D721Med (cell line): Measurements from ENCODE around the gene RAD51C.
A peak's percentile ranks its signal among the peaks of the same experiment; 100 is the strongest.
"Not testable (repeated sequence)": the region's sequence is repeated elsewhere in the genome, so short reads cannot be mapped to it uniquely, and the experiment has no call there.

Experiments used
- DNase-seq: peaks from one replicate; pipeline ENCODE4 v3.0.0; 2011; ENCODE audit warnings: low spot score; ENCODE audit not compliant: insufficient read length
- FAIRE-seq: peaks from 2 replicates; lab custom pipeline; 2011; peaks lifted over from hg19 to GRCh38; lab: Jason Lieb, UNC
- TF ChIP-seq, protein P1 (sequence below): IDR thresholded peaks from 2 replicates; pipeline ENCODE4 v1.5.1; 2012; ENCODE audit warnings: mild to moderate bottlenecking, control low read depth; ENCODE audit not compliant: insufficient read depth; ENCODE audit errors: missing control alignments

The RAD51C gene

DNA sequence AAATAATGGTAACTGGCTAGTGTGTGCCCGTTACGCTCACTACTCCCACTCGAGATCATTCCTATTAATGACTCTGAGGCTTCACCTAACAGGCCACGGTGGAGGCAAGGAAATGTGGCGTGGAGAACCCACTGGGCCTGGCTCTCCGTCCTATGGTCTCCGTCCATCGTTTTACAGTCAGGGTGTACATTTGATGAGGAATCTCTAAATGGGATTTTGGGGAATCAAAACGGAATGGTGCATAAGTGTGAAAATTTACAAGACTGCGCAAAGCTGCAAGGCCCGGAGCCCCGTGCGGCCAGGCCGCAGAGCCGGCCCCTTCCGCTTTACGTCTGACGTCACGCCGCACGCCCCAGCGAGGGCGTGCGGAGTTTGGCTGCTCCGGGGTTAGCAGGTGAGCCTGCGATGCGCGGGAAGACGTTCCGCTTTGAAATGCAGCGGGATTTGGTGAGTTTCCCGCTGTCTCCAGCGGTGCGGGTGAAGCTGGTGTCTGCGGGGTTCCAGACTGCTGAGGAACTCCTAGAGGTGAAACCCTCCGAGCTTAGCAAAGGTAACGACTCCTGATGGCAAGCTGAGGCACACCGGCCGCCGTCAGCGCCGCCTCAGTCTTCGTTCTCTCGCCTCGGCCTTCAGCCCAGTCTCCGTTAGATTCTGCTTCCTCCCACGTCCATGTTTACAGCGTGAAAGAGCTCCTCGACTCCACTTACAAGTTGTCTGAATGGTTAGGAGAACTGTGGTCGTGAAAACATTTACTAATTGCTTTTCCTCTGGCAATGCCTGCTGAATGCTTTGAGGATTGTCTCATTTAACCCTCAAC, at the start of gene RAD51C:
TSS of gene RAD51C (plus strand) at position 364 of the 817 bp plus-strand sequence. CDS start at position 406, 42 bp downstream.
- DNase-seq = peak; percentile 49
- TF ChIP-seq, protein P1, sequence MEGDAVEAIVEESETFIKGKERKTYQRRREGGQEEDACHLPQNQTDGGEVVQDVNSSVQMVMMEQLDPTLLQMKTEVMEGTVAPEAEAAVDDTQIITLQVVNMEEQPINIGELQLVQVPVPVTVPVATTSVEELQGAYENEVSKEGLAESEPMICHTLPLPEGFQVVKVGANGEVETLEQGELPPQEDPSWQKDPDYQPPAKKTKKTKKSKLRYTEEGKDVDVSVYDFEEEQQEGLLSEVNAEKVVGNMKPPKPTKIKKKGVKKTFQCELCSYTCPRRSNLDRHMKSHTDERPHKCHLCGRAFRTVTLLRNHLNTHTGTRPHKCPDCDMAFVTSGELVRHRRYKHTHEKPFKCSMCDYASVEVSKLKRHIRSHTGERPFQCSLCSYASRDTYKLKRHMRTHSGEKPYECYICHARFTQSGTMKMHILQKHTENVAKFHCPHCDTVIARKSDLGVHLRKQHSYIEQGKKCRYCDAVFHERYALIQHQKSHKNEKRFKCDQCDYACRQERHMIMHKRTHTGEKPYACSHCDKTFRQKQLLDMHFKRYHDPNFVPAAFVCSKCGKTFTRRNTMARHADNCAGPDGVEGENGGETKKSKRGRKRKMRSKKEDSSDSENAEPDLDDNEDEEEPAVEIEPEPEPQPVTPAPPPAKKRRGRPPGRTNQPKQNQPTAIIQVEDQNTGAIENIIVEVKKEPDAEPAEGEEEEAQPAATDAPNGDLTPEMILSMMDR = no peak
- FAIRE-seq = no peak

DNA sequence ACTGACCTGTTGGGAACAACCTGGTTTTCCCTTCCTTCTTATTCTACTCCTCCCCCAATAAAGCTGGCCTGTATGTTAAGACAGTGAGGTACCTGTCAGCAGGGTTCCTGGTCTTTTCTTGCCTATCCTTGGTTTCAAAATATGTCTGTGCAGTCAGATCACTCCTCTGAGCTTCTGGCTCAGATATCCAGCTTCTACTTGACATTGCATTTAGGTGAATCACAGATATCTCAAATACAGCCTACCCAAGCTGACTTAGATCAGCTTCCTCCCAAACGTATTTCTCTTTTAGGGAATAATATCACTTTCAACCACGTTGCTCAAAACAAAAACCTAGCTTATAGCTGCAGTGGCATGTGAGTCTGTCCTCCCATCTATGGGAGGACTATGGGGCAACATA, 49.3 kb upstream of the RAD51C start:
- no peak for FAIRE-seq
- TF ChIP-seq, protein P1 = no peak
- no peak for DNase-seq

DNA sequence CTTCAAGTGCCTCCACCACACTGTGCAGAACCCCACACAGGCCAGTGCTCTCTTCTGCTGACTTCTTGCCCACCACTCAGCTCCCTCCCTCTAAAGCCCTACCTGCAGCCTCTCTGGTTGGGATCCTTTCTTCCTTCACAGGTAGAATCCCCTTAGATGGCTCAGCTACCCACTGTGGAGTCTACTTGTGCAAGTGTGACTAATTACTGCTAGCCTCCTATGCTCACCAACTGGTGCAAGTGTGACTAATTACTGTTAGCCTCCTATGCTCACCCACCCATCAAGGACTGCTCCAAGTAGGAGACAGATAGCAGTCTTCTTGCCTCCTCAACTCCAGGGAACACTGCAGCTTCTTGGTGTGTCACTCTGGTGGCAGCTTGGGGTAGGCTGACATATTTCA, 44.2 kb upstream of the RAD51C start:
- DNase-seq (no peak), FAIRE-seq (no peak)
- TF ChIP-seq, protein P1 = no peak

DNA sequence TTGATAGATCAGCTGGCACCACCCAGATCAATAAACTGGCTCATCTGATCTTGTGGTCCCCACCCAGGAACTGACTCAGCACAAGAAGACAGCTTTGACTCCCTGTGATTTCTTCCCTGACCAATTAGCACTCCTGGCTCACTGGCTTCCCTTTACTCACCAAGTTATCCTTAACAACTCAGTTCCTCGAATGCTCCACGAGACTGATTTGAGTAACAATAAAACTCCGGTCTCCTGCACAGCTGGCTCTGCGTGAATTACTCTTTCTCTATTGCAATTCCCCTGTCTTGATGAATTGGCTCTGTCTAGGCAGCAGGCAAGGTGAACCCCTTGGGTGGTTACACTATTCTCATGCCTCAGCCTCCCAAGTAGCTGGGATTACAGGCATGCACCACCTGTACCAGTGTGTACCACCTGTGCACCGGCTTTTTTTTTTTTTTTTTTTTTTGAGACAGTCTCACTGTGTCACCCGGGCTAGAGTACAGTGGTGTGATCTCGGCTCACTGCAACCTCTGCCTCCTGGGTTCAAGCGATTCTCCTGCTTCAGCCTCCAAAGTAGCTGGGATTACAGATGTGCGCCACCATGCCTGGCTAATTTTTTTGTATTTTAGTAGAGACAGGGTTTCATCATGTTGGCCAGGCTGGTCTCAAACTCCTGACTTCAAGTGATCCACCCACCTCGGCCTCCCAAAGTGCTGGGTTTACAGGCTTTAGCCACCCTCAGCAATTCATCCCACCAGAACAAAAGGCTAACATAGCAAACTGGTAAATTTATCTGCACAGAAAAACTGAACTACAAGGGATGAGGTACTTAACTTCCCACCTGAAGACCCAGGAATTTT, 34.2 kb upstream of the RAD51C start:
- FAIRE-seq, DNase-seq: not testable (repeated sequence)

DNA sequence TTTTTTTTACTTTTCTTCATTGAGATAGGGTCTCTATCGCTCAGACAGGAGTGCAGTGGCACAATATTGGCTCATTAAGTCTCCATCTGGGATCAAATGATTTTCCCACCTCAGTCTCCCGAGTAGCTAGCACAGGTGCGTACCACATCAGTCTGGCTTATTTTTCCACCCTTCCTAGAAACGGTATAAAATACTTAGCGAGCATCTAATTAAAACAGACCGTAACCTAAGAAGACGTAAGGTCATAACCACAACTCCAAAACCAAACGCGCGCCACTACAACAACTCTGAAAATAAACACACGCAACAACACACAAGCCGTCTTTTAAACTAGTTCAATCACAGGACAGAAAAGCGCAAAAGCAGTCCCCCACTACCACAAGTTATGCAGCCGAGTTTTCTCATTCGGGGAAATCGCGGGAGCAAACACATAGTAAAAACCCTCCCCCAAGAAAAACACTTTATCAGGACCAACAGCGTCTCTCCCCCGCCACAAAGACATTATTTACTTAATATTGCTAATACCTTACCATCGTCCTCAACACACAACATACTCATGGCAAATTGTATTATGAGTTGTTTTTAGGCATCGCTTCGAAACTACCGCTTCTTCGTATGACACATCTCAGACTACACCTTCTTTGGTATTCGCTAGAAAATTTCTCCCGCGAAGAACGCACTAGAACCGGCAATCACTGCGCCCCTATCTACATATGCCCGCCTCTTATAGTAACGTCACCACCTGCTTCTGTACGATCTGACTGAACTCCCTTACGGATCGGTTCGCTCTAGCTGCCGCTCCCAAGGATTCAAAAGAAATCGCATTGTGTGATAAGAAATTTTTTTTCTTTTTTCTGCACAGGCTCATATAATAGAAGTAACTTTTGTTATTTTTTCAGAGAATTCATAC, 33.3 kb upstream of the RAD51C start:
- TF ChIP-seq, protein P1 = no peak
- no peak for DNase-seq
- peak; percentile 11 for FAIRE-seq

DNA sequence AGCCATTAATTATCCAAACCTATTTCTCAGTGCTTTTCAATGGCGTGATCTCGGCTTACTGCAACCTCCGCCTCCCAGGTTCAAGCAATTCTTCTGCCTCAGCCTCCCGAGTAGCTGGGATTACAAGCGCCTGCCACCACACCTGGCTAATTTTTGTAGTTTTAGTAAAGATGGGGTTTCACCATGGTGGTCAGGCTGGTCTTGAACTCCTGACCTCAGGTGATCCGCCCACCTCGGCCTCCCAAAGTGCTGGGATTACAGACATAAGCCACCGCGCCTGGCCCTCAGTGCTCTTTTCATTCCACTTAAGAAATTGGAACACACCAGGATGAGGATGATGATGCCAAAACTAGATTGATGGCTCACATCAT, 32.7 kb upstream of the RAD51C start:
- FAIRE-seq, DNase-seq: not testable (repeated sequence)

DNA sequence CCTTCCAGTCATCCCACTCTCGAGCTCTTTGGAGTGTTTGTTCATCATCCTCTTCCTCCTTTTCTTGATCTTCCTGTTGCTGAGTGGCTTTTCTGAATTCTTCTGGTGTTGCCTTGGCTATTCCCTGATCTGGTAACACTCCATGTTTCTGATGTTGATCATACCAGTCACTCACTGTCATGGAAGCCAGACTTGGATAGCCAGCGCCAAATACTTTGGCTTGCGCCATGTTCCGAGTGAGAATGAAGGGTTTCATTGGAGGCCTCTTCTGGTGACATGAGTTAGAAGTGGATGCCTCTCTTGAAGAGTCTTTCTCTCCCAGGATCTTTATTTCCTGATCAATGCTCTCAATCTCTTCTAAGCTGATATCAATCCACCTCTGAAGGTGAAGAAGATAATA, 31.8 kb upstream of the RAD51C start:
- no peak for DNase-seq
- TF ChIP-seq, protein P1 = no peak
- FAIRE-seq = no peak
